ENCODE data around the gene AIG1. TPM values are rescaled to one million over a fixed set of nuclear protein-coding genes. Genes with fewer than 3 reads are reported as not detected.

The AIG1 gene
- total RNA-seq, 6 donors from 2014 or later, result 6.3 to 26.6 (median 20.8) TPM

DNA sequence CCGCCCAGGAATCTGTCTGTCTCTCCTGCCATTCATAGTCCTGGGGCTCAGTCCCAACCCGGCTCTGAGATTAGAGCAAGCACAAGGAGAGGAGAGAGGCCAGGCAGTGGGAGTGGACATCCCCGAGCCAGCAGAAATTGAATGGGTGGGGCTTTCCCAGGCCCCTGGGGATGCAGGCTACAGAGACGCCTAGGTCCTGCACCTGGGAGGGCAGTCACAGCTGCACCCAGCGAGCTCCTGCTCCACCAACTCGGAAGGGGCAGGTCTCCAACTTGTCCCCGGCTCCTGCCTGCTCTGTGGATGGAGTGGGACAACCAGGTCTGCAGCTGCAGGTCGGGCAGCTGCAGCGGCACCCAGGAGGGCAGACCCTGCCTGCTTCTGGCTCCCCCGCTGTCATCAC, 11.1 kb upstream of the AIG1 start:
- DNase-seq (peak in 1 of 2 donors; percentile 52), ATAC-seq (ENCODE audit: low FRiP score in 2 of 2) (no peak)
- TF ChIP-seq POLR2AphosphoS5 (IDR thresholded peaks at IDR 0.05), result no peak
- TF ChIP-seq, protein P1, sequence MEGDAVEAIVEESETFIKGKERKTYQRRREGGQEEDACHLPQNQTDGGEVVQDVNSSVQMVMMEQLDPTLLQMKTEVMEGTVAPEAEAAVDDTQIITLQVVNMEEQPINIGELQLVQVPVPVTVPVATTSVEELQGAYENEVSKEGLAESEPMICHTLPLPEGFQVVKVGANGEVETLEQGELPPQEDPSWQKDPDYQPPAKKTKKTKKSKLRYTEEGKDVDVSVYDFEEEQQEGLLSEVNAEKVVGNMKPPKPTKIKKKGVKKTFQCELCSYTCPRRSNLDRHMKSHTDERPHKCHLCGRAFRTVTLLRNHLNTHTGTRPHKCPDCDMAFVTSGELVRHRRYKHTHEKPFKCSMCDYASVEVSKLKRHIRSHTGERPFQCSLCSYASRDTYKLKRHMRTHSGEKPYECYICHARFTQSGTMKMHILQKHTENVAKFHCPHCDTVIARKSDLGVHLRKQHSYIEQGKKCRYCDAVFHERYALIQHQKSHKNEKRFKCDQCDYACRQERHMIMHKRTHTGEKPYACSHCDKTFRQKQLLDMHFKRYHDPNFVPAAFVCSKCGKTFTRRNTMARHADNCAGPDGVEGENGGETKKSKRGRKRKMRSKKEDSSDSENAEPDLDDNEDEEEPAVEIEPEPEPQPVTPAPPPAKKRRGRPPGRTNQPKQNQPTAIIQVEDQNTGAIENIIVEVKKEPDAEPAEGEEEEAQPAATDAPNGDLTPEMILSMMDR (IDR thresholded peaks at IDR 0.05), result no peak
- TF ChIP-seq EP300 (IDR thresholded peaks at IDR 0.05), result no peak
- no peak for TF ChIP-seq POLR2A (IDR thresholded peaks at IDR 0.05)
- Histone ChIP-seq H3K4me3 (no peak overlapping the region), H3K27ac (no peak overlapping the region), H3K4me1 (no peaks in the 10 kb centered on the region), H3K9me3 (no peaks in the 10 kb centered on the region), H3K27me3 (no peaks in the 10 kb centered on the region), H3K36me3 (no peaks in the 10 kb centered on the region)
- 87 to 91% methylated on average over 7 to 9 of the region's 10 CpGs for WGBS, 2 donors

- Histone ChIP-seq H3K4me1 (no peaks in the 10 kb centered on the region), H3K36me3 (no peaks in the 10 kb centered on the region), H3K27ac (no peak overlapping the region), H3K4me3 (no peak overlapping the region), H3K27me3 (no peaks in the 10 kb centered on the region), H3K9me3 (no peaks in the 10 kb centered on the region)
- TF ChIP-seq EP300 (IDR thresholded peaks at IDR 0.05) (no peak), POLR2A (IDR thresholded peaks at IDR 0.05) (no peak), POLR2AphosphoS5 (IDR thresholded peaks at IDR 0.05) (no peak)
- TF ChIP-seq, protein P1 (IDR thresholded peaks at IDR 0.05), result no peak
- ATAC-seq (ENCODE audit: low FRiP score in 2 of 2) (no peak), DNase-seq (no peak)
- WGBS, 2 donors, result 90 to 96% methylated on average over 2 of the region's 2 CpGs
Measured at GRCh38 chr6:143050509-143050908, 10.2 kb upstream of the AIG1 start.

GRCh38 chr6:143052282-143052681, 8.4 kb upstream of the AIG1 start:
- DNase-seq, result no peak
- no peaks in the 10 kb centered on the region for H3K9me3 ChIP-seq
- no peak for TF ChIP-seq POLR2A (IDR thresholded peaks at IDR 0.05)
- TF ChIP-seq POLR2AphosphoS5 (IDR thresholded peaks at IDR 0.05), result no peak
- no peak for TF ChIP-seq EP300 (IDR thresholded peaks at IDR 0.05)
- TF ChIP-seq, protein P1 (IDR thresholded peaks at IDR 0.05), result no peak
- no peak for ATAC-seq (ENCODE audit: low FRiP score in 2 of 2)
- WGBS, 2 donors, result 80 to 86% methylated on average over 5 of the region's 5 CpGs
- no peaks in the 10 kb centered on the region for H3K36me3 ChIP-seq
- H3K4me3 ChIP-seq, result no peak overlapping the region
- no peak overlapping the region for H3K27ac ChIP-seq
- H3K27me3 ChIP-seq, result no peaks in the 10 kb centered on the region
- no peaks in the 10 kb centered on the region for H3K4me1 ChIP-seq

DNA sequence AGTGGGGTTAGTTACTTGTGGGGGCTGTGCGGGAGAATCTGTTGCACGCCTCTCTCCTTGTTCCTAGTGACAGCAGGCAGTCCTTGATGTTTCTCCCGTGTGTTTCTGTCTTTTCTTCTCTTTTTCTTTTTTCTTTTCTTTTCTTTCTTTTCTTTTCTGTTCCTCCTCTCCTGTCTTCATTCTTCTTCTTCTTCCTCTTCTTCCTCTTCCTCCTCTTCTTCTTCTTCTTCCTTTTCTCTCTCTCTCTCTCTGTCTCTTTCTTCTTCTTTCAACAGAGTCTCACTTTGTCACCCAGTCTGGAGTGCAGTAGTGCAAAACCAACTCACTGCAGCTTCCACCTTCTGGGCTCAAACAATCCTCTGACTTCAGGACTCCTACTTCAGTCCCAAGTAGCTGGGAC, 6.8 kb upstream of the AIG1 start:
- 87% methylated on average over 3 of the region's 3 CpGs for WGBS, 2 donors
- H3K4me1 ChIP-seq, result no peaks in the 10 kb centered on the region
- no peaks in the 10 kb centered on the region for H3K27me3 ChIP-seq
- no peak overlapping the region for H3K27ac ChIP-seq
- ATAC-seq (ENCODE audit: low FRiP score in 2 of 2) (no peak), DNase-seq (no peak)
- no peaks in the 10 kb centered on the region for H3K9me3 ChIP-seq
- TF ChIP-seq, protein P1 (IDR thresholded peaks at IDR 0.05), result no peak
- TF ChIP-seq POLR2A (IDR thresholded peaks at IDR 0.05) (no peak), EP300 (IDR thresholded peaks at IDR 0.05) (no peak), POLR2AphosphoS5 (IDR thresholded peaks at IDR 0.05) (no peak)
- no peak overlapping the region for H3K4me3 ChIP-seq
- no peaks in the 10 kb centered on the region for H3K36me3 ChIP-seq

DNA sequence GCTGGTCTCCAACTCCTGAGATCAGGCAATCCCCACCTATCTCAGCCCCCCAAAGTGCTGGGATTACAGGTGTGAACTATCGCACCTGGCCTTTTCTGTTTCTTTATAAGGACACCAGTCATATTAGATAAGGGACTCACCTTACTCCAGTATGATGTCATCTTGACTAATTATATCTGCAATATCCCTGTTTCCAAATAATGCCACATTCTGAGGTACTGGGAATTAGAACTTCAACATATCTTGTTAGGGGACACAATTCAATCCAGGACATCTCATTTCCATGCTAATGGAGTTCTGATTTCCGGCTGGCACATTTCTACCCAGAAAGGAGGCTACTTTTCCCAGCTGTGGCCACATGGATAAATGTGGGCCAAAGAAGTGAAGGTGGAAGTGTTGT, 6.4 kb upstream of the AIG1 start:
- Histone ChIP-seq H3K36me3 (no peaks in the 10 kb centered on the region), H3K4me1 (peaks cover 0 to 3% (median under 1%) of the 10 kb centered on the region in 4 donors), H3K27me3 (no peaks in the 10 kb centered on the region), H3K4me3 (no peak overlapping the region), H3K27ac (no peak overlapping the region), H3K9me3 (no peaks in the 10 kb centered on the region)
- DNase-seq, result no peak
- 87 to 92% methylated on average over 2 of the region's 2 CpGs for WGBS, 2 donors
- ATAC-seq (ENCODE audit: low FRiP score in 2 of 2), result no peak
- no peak for TF ChIP-seq EP300 (IDR thresholded peaks at IDR 0.05)
